HG03108 (cell line): ENCODE data around the gene SLCO1B1.
"Not testable (repeated sequence)": the region's sequence is repeated elsewhere in the genome, so short reads cannot be mapped to it uniquely, and the experiment has no call there.

ENCODE experiments used
- ATAC-seq: cut with Tn5 transposase; IDR thresholded peaks from one replicate; pipeline ENCODE4 v1.9.1; 2021; ENCODE audit warnings: moderate library complexity; ENCODE audit not compliant: unreplicated experiment

The SLCO1B1 gene, protein sequence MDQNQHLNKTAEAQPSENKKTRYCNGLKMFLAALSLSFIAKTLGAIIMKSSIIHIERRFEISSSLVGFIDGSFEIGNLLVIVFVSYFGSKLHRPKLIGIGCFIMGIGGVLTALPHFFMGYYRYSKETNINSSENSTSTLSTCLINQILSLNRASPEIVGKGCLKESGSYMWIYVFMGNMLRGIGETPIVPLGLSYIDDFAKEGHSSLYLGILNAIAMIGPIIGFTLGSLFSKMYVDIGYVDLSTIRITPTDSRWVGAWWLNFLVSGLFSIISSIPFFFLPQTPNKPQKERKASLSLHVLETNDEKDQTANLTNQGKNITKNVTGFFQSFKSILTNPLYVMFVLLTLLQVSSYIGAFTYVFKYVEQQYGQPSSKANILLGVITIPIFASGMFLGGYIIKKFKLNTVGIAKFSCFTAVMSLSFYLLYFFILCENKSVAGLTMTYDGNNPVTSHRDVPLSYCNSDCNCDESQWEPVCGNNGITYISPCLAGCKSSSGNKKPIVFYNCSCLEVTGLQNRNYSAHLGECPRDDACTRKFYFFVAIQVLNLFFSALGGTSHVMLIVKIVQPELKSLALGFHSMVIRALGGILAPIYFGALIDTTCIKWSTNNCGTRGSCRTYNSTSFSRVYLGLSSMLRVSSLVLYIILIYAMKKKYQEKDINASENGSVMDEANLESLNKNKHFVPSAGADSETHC

DNA sequence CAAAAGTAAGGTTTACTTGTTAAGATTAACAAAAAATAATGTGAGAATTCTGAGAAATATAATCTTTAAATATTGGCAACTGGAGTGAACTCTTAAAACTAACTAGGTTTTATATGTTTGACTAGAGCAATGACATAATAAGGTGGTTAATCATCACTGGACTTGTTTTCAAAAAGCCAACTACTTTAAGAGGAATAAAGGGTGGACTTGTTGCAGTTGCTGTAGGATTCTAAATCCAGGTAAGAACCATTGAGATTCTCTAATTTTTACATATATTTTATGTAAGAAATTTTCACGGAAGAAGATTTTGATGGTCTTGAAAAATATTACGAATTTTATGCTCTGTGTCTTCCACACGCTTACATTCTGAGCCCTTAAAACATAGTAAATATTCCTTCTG, at the start of gene SLCO1B1:
Gene SLCO1B1, plus strand, starts transcription at position 197 of the 400 bp plus-strand sequence. CDS start 10,381 bp downstream, outside the sequence.
- no peak for ATAC-seq

DNA sequence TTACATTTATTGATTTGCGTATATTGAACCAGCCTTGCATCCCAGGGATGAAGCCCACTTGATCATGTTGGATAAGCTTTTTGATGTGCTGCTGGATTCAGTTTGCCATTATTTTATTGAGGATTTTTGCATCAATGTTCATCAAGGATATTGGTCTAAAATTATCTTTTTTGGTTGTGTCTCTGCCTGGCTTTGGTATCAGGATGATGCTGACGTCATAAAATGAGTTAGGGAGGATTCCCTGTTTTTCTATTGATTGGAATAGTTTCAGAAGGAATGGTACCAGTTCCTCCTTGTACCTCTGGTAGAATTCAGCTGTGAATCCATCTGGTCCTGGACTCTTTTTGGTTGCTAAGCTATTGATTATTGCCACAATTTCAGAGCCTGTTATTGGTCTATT, 46.2 kb upstream of the SLCO1B1 start:
- not testable (repeated sequence) for ATAC-seq

DNA sequence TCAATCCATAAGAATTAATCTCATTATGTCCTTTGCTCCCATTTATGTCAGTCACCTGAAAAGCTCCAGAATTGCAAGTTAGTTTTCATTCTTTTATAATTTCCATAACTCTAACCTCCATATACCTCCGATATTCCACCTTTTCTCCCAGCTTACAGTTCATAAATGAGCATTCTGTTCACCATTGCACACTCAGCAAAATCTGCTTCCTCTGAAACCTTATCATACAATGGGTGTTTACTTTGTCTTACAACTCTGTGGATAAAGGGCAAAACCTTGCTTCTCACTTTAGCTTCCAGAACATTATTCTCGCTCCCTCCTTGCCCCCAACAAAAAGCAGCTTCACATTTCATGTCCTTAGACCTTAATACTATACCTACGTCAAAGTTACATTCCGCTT, 19.3 kb upstream of the SLCO1B1 start:
- no peak for ATAC-seq

DNA sequence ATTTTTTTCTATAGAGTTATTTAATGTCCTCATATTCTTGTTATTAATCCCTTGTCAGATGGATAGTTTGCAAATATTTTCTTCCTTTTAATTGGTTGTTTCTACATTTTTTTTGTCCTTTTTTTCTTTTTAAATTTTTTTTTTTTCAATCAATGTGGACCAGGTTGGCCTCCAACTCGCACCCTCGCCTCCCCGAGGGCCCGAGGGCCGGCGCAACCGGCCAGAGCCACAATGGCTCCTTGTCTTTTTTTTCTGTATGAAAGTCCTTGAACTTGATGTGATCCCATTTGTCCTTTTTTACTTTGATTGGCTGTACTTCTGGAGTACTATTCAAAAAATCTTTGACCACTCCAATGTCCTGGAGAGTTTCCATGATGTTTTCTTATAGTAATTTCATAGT, 17.7 kb upstream of the SLCO1B1 start:
- no peak for ATAC-seq

DNA sequence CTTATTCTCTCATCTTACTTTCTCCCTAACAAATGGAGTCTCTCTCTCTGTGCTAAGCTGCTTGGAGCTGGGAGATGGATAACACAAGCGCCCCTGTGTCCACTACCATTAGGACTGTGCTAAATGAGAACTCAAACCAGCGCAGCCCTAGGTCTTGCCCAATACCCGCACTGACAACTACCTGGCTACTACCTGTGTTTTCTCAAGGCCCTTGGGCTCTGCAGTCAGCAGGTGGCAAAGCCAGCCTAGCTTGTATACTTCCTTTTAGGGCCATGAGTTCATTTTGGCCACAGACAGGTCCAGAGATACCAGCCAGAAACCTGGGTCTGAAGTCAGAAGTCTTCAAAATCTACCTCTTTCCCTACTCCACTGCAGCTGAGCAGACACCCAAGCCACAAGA, 13.0 kb upstream of the SLCO1B1 start:
- ATAC-seq: no peak

DNA sequence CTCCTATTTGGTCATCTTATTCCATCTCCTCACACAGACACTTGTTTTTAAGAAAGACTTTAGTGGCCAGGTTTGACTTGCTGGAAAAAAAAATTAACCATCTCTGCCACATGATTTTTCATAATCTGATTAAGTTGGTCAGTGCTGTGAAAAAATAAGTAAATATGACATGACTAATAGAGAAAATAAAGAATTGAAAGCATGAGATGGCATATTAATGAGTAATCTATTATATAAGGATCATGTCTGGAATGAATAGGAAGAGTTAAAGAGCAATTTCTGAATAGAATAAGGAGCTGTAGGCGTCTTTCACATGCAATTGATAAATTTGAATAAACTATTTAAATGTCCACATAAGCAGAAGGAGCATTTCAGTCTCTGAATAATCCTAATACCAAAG, 12.2 kb upstream of the SLCO1B1 start:
- no peak for ATAC-seq

DNA sequence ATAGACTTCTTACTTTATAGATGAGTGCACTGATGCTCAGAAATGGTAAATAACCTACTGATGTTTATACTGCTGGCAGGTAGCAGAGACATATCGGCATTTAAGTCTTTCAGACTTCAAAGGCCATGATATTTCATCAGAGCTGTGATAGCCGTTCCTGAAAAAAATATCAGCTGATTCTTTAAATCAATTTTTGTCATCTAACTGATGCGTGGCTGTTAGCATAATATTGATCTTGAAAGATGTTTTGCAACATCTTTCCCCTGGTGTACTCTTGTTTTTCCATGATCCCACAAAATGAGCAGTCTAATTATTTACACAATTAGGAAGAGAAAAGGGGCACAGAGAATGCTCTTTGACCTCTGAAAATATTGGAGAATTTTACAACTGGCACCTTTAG, 1.6 kb upstream of the SLCO1B1 start:
- no peak for ATAC-seq

DNA sequence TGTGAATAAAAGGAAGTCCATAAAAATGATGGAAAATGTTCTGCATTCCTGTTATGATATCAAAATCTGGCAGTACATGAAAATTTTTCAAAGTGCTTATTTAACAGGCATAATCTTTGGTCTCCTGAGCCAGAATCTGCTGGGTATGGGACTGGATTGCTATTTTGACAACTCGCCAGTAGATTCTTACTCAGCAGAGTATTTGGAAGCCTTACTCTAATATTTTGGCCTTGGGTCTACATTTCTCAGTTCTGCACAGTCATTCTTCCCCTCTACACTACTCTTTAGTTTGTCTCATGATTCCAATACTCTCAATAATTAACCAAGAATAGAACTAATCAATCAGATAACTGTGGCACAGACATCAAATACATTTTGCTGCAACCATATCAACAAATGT, 1.1 kb upstream of the SLCO1B1 start:
- no peak for ATAC-seq

DNA sequence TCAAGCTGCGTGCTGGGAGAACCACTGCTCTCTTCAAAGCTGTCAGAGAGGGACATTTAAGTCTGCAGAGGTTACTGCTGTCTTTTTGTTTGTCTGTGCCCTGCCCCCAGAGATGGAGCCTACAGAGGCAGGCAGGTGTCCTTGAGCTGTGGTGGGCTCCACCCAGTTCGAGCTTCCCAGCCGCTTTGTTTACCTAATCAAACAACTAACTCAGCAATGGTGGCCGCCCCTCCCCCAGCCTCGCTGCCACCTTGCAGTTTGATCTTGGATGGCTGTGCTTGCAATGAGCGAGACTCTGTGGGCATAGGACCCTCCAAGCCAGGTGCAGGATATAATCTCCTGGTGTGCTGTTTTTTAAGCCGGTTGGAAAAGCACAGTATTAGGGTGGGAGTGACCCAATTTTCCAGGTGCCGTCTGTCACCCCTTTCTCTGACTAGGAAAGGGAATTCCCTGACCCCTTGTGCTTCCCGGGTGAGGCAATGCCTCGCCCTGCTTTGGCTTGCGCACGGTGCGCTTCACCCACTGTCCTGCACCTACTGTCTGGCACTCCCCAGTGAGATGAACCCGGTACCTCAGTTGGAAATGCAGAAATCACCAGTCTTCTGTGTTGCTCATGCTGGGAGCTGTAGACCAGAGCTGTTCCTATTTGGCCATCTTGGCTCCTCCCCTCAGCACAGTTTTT, 6.5 kb downstream of the SLCO1B1 start:
- not testable (repeated sequence) for ATAC-seq

DNA sequence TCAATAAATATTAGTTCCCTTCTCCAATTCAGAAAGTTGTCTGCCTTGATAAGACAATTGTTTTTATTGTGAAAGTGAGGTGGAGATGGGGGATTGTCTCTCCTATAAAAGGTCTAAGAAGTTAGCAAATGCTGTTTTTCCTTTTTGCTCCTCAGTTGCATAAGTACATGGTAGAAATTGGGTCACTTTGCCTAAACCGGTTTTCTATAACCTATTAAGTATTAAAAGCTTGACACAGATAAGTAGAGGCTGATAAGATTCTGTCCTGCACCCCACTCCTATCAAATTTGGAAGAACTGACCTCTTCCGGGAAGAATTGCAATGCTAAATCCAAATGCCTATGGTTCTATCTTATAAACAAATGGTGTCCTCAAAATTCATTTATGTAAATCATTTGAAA, 7.0 kb downstream of the SLCO1B1 start:
- no peak for ATAC-seq

DNA sequence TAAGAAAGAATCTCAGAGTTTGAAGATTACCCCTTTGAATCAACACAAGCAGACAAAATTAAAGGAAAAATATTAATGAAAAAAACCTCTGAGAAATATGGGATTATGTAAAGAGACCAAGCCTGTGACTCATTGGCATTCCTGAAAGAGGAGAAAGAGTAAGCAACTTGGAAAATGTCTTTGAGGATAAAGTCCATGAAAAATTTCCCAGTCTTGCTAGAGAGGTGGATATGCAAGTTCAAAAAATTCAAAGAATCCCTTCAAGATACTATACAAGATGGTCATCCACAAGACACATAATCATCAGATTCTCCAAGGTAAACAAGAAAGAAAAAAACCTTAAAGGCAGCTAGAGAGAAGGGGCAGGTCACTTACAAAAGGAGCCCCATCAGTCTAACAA, 13.3 kb downstream of the SLCO1B1 start:
- ATAC-seq: no peak

DNA sequence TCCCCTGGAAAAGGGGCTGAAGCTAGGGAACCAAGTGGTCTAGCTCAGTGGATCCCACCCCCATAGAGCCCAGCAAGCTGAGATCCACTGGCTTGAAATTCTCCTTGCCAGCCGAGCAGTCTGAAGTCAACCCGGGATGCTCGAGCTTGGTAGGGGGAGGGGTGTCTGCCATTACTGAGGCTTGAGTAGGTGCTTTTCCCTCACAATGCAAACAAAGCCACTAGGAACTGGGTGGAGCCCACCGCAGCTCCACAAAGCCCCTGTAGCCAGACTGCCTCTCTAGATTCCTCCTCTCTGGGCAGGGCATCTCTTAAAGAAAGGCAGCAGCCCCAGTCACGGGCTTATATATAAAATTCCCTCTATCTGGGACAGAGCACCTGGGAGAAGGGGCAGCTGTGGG, 18.9 kb downstream of the SLCO1B1 start:
- ATAC-seq: not testable (repeated sequence)

DNA sequence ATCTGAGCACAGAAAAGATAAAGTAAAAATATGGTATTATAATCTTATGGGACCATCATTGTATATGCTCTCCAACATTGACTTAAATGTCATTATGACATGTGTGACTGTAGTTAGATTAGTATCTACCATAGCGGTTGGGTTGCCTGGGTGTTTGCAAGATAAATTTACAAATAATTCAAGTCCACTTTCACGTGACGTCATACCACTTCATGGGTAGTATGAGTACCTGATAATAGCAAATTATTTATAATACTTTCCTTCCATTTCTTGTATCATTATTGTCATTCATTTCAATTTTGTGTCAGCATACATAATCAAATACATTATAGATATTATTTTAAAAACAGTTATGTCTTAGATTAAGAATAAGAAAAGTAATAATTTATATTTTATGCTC, 20.2 kb downstream of the SLCO1B1 start:
- ATAC-seq: no peak

DNA sequence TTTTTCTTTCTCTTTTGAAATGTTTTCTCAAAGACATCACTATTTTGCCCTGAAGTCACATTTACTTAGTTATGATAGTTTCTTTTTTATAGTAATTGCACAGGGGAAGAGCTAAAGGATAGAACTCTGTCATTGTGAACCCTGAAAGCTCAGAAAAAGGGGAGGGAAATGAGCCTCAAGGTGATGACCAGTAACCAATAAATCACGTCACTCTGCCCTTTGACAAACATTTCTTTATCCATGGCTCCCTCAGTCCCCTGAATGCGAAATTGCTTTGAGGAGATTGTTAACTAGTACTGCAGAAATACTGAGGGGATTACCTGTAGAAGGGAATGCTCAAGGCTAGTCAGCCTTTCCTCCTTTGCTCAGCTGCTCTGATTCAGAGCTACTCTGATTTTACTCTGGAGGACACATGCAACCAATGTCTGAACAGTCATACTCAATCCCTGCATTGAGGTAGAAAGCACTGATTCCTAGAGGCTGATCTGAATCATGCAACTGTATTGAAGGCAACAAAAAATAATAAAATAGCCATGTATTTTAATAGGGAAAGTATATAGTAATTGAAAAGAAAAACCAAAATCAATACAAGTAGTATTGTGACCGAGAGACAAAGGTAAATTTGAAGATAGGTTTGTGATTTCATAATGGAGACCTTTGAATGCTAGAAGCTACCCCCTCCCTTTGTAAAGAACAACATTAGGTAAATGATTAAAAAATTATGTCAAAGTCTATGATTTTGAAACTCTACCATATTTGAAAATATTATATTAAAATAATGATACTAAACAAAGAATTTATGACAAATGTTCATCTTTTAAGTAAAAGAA, 24.7 kb downstream of the SLCO1B1 start:
- ATAC-seq: no peak

DNA sequence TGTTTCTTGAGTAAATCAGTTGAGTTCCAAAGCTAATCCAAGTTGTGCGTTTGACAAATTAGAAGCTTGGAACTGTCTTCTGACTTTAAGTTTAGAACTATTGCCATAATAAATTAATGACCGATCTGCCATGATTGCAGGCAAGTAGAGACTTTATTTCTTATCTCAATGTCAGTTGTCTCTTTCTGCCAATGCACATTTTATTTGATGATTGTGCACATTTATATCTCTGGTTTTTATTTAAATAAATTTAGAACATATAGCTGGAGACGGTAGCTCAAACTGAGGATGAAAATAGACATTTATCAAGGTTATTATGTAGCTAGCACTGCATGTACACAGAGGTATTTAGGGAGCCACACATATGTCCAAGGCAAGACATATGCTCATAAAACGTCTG, 34.1 kb downstream of the SLCO1B1 start:
- no peak for ATAC-seq

DNA sequence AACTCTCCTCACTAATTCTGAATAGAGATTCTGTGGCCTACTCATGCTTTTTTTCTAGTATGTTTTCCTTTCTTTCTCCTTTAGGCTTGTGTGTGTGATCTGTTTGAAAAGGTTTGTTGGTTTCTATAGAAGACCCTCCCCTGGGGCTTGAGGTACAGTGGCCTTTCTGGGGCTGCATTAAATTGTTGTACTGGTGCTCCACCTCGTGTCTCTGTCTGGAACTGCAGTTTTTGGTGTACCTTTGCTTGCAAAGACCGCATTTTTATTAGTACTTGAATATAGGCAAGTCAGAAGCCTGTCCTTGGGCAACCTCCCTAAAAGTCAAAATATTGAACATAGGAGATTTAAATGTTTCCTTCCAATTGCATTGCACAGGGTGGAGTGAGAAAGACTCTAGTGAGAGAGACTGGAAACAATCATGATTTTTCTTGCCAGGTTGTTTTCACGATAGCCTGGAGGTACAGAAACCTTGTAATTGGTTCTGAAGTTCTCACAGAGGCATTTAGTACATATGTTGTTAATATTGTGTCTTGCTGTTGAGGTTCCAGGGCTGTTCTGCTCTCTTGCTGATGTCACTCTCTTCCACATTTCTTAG, 39.0 kb downstream of the SLCO1B1 start:
- no peak for ATAC-seq

DNA sequence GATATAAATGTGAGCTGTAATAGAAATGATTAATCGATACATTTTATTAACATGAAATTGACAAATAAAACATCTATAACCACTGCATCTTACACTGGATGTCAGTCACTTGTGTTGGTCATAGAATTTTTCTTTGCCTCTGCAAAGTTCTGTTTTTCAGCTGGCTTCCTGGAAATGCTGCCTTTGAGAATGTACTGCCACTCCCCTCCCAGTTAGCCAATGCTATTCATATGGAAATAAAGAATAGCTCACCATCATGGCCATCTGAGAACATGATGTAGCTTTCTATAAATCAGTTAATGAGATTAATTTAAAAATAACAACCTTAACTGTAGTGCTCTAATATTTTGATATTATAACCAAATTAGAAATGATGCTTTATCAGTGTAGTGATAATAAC, 41.1 kb downstream of the SLCO1B1 start:
- ATAC-seq: no peak

DNA sequence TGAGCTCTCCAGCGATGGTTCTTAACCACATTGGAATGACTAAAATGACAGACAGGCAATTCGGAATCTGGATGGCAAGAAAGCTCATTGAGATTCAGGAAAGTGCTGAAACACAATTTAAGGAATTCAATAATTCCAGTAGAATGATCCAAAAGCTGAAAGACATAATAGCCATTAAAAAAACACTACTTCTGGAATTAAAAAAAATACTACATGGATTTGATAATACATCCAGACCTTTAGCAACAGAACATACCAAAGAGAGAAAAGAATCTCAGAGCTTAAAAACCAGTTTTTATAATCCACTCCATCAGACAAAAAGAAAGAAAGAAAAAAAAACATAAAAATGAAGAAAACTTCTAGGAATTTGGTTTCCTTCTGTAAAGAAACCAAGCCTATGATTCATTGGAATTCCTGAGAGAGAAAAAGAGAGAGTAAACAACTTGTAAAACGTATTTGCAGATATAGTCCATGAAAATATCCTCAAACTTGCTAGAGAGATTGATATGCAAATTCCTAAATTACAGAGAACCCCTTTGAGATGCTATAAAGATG, 52.8 kb downstream of the SLCO1B1 start:
- no peak for ATAC-seq

DNA sequence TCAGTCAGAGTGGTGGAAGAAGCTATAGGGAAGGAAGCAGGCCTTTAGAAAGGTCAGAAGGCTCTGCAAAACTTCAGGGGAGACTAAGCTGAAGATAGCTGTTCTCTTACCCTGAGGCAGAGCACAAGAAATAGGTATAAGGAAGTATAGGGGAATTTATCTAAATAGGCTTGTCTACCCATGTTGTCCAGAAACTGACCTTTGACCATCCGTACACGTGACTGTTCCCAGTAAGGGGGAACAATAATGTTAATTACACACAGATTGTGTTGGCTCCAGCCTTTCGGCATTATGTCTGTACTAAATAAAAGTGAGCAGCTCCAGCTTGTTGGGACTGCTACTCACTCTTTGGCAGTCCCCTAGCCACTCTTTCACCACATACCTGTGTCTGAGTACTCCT, 59.0 kb downstream of the SLCO1B1 start:
- ATAC-seq: no peak

DNA sequence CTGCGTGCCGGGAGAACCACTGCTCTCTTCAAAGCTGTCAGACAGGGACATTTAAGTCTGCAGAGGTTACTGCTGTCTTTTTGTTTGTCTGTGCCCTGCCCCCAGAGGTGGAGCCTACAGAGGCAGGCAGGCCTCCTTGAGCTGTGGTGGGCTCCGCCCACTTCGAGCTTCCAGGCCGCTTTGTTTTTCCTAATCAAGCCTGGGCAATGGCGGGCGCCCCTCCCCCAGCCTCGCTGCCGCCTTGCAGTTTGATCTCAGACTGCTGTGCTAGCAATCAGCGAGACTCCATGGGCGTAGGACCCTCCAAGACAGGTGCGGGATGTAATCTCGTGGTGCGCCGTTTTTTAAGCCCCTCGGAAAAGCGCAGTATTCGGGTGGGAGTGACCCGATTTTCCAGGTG, 83.4 kb downstream of the SLCO1B1 start:
- ATAC-seq: not testable (repeated sequence)
